AG04450 (cell line): ENCODE results near the gene GARNL3. TPM values are rescaled to one million over a fixed set of nuclear protein-coding genes. Genes with fewer than 3 reads are reported as not detected.

Source experiments
- CTCF ChIA-PET: fragments of 300-600, 350-600 bp; formaldehyde crosslinking; extraction: SDS; loops from one replicate; lab custom pipeline; 2022; ENCODE audit warnings: antibody characterized with exemption, inconsistent platforms; lab: Charles Lee
- POLR2A ChIA-PET: fragments of 350-600 bp; formaldehyde crosslinking; extraction: SDS; loops from one replicate; lab custom pipeline; 2021; ENCODE audit warnings: antibody characterized with exemption, inconsistent platforms; lab: Yijun Ruan, JAX
- DNase-seq: peaks from one replicate; pipeline ENCODE4 v3.0.0-alpha.2; 2011; ENCODE audit warnings: low read depth, low spot score
- H3K27ac ChIP-seq: one replicate; pipeline ENCODE4 v1.5.1; 2012; ENCODE audit warnings: low read depth, low read length, control low read depth
- H3K27me3 ChIP-seq: one replicate; pipeline ENCODE4 v1.6.0; 2012; ENCODE audit warnings: low read length; ENCODE audit not compliant: control insufficient read depth, insufficient read depth
- H3K4me3 ChIP-seq: 2 replicates; pipeline ENCODE4 v1.5.1; 2011; ENCODE audit warnings: mild to moderate bottlenecking, low read depth, low read length, control low read depth
- H3K9me3 ChIP-seq: 2 replicates; pipeline ENCODE4 v1.5.1; 2012; ENCODE audit warnings: low read length; ENCODE audit not compliant: control insufficient read depth, insufficient read depth
- polyA plus RNA-seq: library from polyadenylated mRNA; depleted of rRNA; stranded (reverse); fragments of >200 nt; gene quantifications from 2 replicates; pipeline ENCODE4 v1.2.3, GENCODE V29; 2011
- TF ChIP-seq, protein P1 (sequence below): IDR thresholded peaks from 2 replicates; pipeline ENCODE4 v1.5.1; 2011; ENCODE audit warnings: low read depth, low read length, control low read depth, inconsistent platforms

Gene GARNL3
- polyA plus RNA-seq, 1 experiment, result 2.7 TPM

DNA sequence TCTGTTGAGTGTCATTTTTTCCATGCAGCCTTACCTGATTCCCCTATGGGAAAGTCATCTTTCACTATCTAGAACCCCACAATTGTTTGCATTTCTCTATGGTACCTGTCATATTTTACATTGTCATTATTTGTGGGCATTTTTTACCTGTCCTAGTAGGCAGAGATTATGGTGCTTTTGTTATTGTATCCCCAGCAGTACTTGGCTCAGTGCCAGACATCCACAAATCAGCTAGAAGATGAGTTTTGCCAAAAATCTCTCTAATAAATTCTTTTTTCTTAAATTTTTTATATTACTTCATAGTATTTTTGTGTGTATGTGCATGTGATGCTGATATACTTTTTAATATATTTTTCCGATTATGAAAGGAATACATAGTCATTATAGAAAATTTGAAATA is 13.2 kb downstream of the GARNL3 start:
- POLR2A ChIA-PET, result no interaction called here
- CTCF ChIA-PET, result no interaction called here

DNA sequence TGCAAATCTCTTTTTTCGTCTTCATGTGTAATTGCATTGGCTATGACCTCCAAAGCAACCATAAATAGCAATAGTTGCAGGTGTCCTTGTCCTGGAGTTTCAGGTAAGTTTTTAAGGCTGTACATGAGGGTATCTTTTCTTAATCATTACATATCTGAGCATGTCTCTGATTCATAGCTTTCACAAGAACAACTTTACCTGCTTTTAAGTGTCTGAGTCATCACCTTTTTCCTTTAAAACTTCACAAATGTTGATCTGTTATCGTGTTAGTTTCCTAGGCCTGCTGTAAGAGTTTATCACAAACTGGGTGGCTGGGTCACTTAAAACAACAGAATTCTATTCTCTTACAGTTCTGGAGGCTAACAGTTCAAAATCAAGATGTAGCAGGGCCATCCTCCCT is 13.8 kb downstream of the GARNL3 start:
- ChIA-PET POLR2A (no interaction called here), CTCF (no interaction called here)
- DNase-seq, result no peak
- peaks cover 12% of the 10 kb centered on the region for H3K27me3 ChIP-seq
- no peak overlapping the region for H3K4me3 ChIP-seq
- TF ChIP-seq, protein P1, sequence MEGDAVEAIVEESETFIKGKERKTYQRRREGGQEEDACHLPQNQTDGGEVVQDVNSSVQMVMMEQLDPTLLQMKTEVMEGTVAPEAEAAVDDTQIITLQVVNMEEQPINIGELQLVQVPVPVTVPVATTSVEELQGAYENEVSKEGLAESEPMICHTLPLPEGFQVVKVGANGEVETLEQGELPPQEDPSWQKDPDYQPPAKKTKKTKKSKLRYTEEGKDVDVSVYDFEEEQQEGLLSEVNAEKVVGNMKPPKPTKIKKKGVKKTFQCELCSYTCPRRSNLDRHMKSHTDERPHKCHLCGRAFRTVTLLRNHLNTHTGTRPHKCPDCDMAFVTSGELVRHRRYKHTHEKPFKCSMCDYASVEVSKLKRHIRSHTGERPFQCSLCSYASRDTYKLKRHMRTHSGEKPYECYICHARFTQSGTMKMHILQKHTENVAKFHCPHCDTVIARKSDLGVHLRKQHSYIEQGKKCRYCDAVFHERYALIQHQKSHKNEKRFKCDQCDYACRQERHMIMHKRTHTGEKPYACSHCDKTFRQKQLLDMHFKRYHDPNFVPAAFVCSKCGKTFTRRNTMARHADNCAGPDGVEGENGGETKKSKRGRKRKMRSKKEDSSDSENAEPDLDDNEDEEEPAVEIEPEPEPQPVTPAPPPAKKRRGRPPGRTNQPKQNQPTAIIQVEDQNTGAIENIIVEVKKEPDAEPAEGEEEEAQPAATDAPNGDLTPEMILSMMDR, result no peak
- H3K27ac ChIP-seq, result no peak overlapping the region
- no peaks in the 10 kb centered on the region for H3K9me3 ChIP-seq

More for the DNA sequence above, 13.2 kb downstream of the GARNL3 start:
- TF ChIP-seq, protein P1, result no peak
- DNase-seq, result no peak
- H3K4me3 ChIP-seq, result no peak overlapping the region
- no peaks in the 10 kb centered on the region for H3K9me3 ChIP-seq
- H3K27ac ChIP-seq, result no peak overlapping the region
- H3K27me3 ChIP-seq, result peaks cover 12% of the 10 kb centered on the region

DNA sequence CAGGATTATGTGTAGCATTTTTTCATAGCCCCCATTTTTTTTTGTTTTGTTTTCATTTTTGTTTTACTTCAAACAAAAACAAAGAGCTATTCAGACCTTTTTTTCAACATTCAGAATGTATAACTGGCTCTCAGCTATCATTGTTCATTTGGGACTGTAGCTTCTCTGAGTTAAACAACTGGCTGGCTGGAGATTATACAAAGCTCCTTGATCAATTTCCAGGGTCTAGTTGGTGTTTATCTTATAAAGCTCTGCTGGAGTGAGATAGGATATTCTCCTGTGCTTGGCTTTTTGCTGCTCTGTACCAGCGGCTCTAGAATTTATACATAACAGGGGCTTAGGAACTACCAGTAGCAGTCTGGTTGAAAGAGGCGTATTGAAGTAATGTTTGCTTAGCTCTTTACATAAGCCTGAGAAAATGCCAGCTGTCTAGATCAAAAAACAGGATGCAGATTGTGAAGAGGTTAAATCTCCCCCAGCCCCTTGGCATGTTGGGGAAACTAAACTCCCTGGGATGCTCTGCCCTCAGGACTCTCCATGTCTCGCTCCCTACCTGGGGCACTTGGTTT is 15.2 kb downstream of the GARNL3 start:
- no peak overlapping the region for H3K4me3 ChIP-seq
- TF ChIP-seq, protein P1, result no peak
- H3K27me3 ChIP-seq, result peaks cover 12% of the 10 kb centered on the region
- H3K9me3 ChIP-seq, result no peaks in the 10 kb centered on the region
- no peak overlapping the region for H3K27ac ChIP-seq
- ChIA-PET POLR2A (no interaction called here), CTCF (interaction anchor here (0.9 kb wide), 1 partner anchor 81 kb away, joined by 4 read pairs; no protein-coding TSS in a partner anchor)
- DNase-seq, result no peak

DNA sequence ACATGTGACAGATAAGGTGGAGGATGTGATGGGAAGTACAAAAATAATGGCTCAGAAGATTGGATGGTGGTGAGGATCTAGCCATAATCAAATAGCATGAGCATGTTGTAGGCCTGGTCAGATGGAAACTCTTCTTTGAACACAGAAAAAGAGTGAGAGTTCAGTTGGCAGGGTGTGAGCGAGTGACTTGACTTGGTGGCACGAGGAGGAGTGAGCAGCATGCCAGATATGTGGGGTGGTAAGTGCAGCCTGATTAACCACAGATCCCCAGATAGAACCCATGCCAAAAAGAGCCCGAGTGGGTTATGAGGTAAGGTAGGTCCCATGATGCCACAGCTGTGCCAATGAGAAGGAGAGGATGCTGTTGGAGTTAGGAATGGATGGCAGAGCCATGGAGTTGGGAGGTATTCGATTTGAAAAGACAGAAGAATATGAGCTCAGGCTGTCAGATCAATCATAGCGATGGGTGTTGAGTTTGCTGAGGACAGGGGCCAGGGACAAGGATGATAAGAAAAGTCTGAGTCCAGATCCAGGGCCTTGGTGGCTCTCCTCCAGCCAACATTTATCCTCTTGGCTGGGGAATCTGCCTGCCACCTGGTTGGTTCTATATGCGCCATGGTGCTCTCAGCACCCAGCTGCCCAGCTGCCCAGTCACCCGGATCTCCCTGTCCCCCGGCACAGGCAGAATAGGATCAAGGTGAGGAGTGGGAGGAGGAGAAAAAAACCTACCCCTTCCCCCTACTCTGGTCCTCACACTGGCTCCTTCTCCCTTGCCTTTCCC is 16.5 kb downstream of the GARNL3 start:
- POLR2A ChIA-PET, result no interaction called here
- no peak for DNase-seq
- Histone ChIP-seq H3K27ac (peak overlapping the region; percentile 13), H3K9me3 (no peaks in the 10 kb centered on the region), H3K4me3 (no peak overlapping the region), H3K27me3 (peaks cover 8% of the 10 kb centered on the region)
- CTCF ChIA-PET, result no interaction called here
- TF ChIP-seq, protein P1, result no peak

DNA sequence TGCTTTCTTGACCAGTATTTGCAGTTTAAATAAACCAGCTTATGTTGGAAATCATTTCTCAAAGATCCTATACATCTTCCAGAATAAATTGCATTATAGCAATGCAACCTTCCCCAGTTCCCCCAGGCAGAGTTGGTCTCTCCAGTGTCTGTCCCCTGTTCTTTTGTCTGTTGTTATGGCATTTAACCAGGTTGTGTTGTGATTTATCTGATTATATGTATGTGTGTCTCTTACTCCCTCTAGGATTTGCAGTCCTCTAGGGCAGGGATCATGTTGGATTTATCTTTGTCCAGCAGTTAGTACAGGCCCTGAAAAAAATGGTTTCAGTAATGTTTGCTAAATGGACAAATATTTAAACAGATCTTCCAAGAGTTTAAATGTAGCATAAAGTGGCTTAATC is 17.3 kb downstream of the GARNL3 start:
- CTCF ChIA-PET, result no interaction called here
- H3K9me3 ChIP-seq, result no peaks in the 10 kb centered on the region
- POLR2A ChIA-PET, result no interaction called here
- TF ChIP-seq, protein P1, result no peak
- no peak overlapping the region for H3K27ac ChIP-seq
- no peak for DNase-seq
- H3K4me3 ChIP-seq, result no peak overlapping the region
- H3K27me3 ChIP-seq, result peaks cover 4% of the 10 kb centered on the region
